Body of pancreas (tissue), 4 donors: Measurements from ENCODE around the gene CFDP1. TPM values are rescaled to one million over a fixed set of nuclear protein-coding genes. Genes with fewer than 3 reads are reported as not detected.

Source experiments
- ATAC-seq: fragments of 150-250 bp; one replicate; pipeline ENCODE4 v1.9.1; 2016
- DNase-seq, 4 donors: peaks; one replicate each; pipeline ENCODE4 v3.0.0-alpha.2; 2019
- H3K27ac ChIP-seq, 4 donors: fragments of 200-600 bp; sonication (generic); 1 replicate in 3 of 4; 2 replicates in 1 of 4; pipeline versions ENCODE4 v1.5.1 to v1.6.1; 2016 to 2019; ENCODE audit warnings: mild to moderate bottlenecking in 1 of 4, mixed read lengths in 1 of 4, moderate library complexity in 1 of 4
- H3K27me3 ChIP-seq, 2 donors: fragments of 200-600 bp; sonication (generic); one replicate each; pipeline ENCODE4 v1.6.0; 2016; ENCODE audit warnings: mild to moderate bottlenecking in 1 of 2
- H3K36me3 ChIP-seq, 2 donors: fragments of 200-600 bp; sonication (generic); replicated peaks in 1 of 2; 2 replicates each; pipeline ENCODE4 v1.5.1; 2016; ENCODE audit warnings: low read depth in 2 of 2; ENCODE audit not compliant: insufficient read depth in 1 of 2
- H3K4me1 ChIP-seq: fragments of 200-600 bp; sonication (generic); one replicate; pipeline ENCODE4 v1.6.0; 2016
- H3K4me3 ChIP-seq, 2 donors: fragments of 200-600 bp; sonication (generic); 1 replicate in 1 of 2; 2 replicates in 1 of 2; pipeline ENCODE4 v1.5.1; 2016 to 2019
- H3K9me3 ChIP-seq, 3 donors: fragments of 200-600 bp; sonication (generic); 1 replicate in 2 of 3; 2 replicates in 1 of 3; pipeline ENCODE4 v1.5.1; 2016
- CTCF ChIP-seq, 7 experiments: fragments of 450-650 bp in 4 of 7; fragments of 200-600 bp in 3 of 7; sonication (generic) in 3 of 7; IDR thresholded peaks; one replicate each; pipeline ENCODE4 v1.5.1; 2016 to 2019; ENCODE audit warnings: antibody characterized with exemption in 7 of 7
- POLR2A ChIP-seq, 3 donors: fragments of 450-650 bp; IDR thresholded peaks; one replicate each; pipeline ENCODE4 v1.6.1; 2016; ENCODE audit warnings: antibody characterized with exemption in 3 of 3, mild to moderate bottlenecking in 2 of 3
- WGBS, 2 donors: methylation state at CpG; one replicate each; pipeline ENCODE4 v1.1.5; 2017; 5-methylcytosine and 5-hydroxymethylcytosine counted together
- intact Hi-C: fragments of 100-400 bp; cut with DNase I; formaldehyde crosslinking; loops from one replicate; pipeline ENCODE4 v1.15.1; 2023
- total RNA-seq, 2 donors: library from RNA; depleted of rRNA; stranded (reverse); fragments of >200 nt; gene quantifications; one replicate each; pipeline ENCODE4 v1.1.0, GENCODE V29; 2016

The CFDP1 gene
- total RNA-seq, 2 donors from 2014 or later: 34.0 to 65.3 TPM

- DNase-seq (peak in 3 of 4 donors; percentile 26 to 54 (median 27)), ATAC-seq (peak; percentile 50)
- Histone ChIP-seq H3K4me1 (peaks cover 6% of the 10 kb centered on the region), H3K36me3 (no peaks in the 10 kb centered on the region), H3K9me3 (no peaks in the 10 kb centered on the region), H3K27ac (no peak overlapping the region), H3K4me3 (no peak overlapping the region), H3K27me3 (no peaks in the 10 kb centered on the region)
- WGBS, 2 donors: 51 to 59% methylated on average over 6 of the region's 6 CpGs
- intact Hi-C loops: no loop called here
- no peak for TF ChIP-seq POLR2A (IDR thresholded peaks at IDR 0.05)
- no peak for TF ChIP-seq CTCF (IDR thresholded peaks at IDR 0.05)
Measured at GRCh38 chr16:75377729-75378386, 55.4 kb downstream of the CFDP1 start.

- no peaks in the 10 kb centered on the region for H3K9me3 ChIP-seq
- H3K36me3 ChIP-seq: no peaks in the 10 kb centered on the region
- no peaks in the 10 kb centered on the region for H3K27me3 ChIP-seq
- H3K27ac ChIP-seq: no peak overlapping the region
- 76 to 80% methylated on average over 7 of the region's 7 CpGs for WGBS, 2 donors
- peak in 1 of 4 donors; percentile 12 for DNase-seq
- ATAC-seq: no peak
- H3K4me3 ChIP-seq: no peak overlapping the region
- intact Hi-C loops: no loop called here
- peaks cover 6% of the 10 kb centered on the region for H3K4me1 ChIP-seq
- TF ChIP-seq CTCF (IDR thresholded peaks at IDR 0.05) (no peak), POLR2A (IDR thresholded peaks at IDR 0.05) (no peak)
Measured at GRCh38 chr16:75376475-75377161, 56.7 kb downstream of the CFDP1 start.

GRCh38 chr16:75374388-75374787 is 58.9 kb downstream of the CFDP1 start:
- intact Hi-C loops: no loop called here
- H3K27me3 ChIP-seq: no peaks in the 10 kb centered on the region
- TF ChIP-seq CTCF (IDR thresholded peaks at IDR 0.05) (no peak), POLR2A (IDR thresholded peaks at IDR 0.05) (no peak)
- no peak overlapping the region for H3K27ac ChIP-seq
- H3K36me3 ChIP-seq: no peaks in the 10 kb centered on the region
- DNase-seq (no peak), ATAC-seq (no peak)
- no peaks in the 10 kb centered on the region for H3K4me1 ChIP-seq
- H3K4me3 ChIP-seq: no peak overlapping the region
- WGBS, 2 donors: 100% methylated on average over 2 of the region's 2 CpGs
- H3K9me3 ChIP-seq: no peaks in the 10 kb centered on the region

- Histone ChIP-seq H3K36me3 (no peaks in the 10 kb centered on the region), H3K4me1 (no peaks in the 10 kb centered on the region), H3K27ac (no peak overlapping the region), H3K27me3 (no peaks in the 10 kb centered on the region), H3K9me3 (no peaks in the 10 kb centered on the region), H3K4me3 (no peak overlapping the region)
- no peak for ATAC-seq
- DNase-seq: no peak
- no peak for TF ChIP-seq POLR2A (IDR thresholded peaks at IDR 0.05)
- no peak for TF ChIP-seq CTCF (IDR thresholded peaks at IDR 0.05)
- intact Hi-C loops: no loop called here
- WGBS, 2 donors: 70 to 73% methylated on average over 3 of the region's 3 CpGs
Measured at GRCh38 chr16:75372236-75372856, 61.0 kb downstream of the CFDP1 start.
